Measurements from ENCODE around the gene SIL1. TPM values are rescaled to one million over a fixed set of nuclear protein-coding genes. Genes with fewer than 3 reads are reported as not detected.
"Not testable (repeated sequence)": the region's sequence is repeated elsewhere in the genome, so short reads cannot be mapped to it uniquely, and the experiment has no call there.

Gene SIL1
- total RNA-seq, 1 donor from 2014 or later, result 43.4 TPM

DNA sequence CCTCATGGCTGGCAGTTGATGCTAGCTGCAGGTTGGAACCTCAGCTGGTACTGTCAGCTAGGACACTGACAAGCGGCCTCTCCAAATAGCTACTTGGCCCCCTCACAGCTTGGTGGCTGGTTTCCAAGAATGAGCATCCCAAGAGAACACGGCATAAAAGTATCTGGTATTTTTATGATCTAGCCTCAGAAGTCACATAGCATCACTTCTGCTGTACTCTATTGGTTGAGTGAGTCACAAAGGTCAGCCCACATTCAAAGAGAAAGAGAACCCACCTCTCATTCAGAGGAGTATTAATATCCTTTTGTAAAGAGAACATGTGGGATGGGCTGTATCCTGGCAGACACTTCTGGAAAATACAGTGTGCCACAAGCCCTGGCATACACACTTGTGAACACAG lies 6.0 kb upstream of the SIL1 start:
- no peak for DNase-seq (ENCODE audit: low read depth in 2 of 2)

- no peak for DNase-seq (ENCODE audit: low read depth in 2 of 2)
Observed at GRCh38 chr5:139199321-139199720, 1.2 kb upstream of the SIL1 start.

- DNase-seq (ENCODE audit: low read depth in 2 of 2), result no peak
Observed at GRCh38 chr5:139196296-139196956, 1.7 kb downstream of the SIL1 start.

GRCh38 chr5:139194486-139194885 lies 3.7 kb downstream of the SIL1 start:
- no peak for DNase-seq (ENCODE audit: low read depth in 2 of 2)

- DNase-seq (ENCODE audit: low read depth in 2 of 2), result peak in 1 of 2 donors; percentile 7
Observed at GRCh38 chr5:139193928-139194327, 4.2 kb downstream of the SIL1 start.

GRCh38 chr5:139192906-139193305 lies 5.3 kb downstream of the SIL1 start:
- not testable (repeated sequence) for DNase-seq (ENCODE audit: low read depth in 2 of 2)

GRCh38 chr5:139191954-139192353 lies 6.2 kb downstream of the SIL1 start:
- DNase-seq (ENCODE audit: low read depth in 2 of 2), result not testable (repeated sequence)

DNA sequence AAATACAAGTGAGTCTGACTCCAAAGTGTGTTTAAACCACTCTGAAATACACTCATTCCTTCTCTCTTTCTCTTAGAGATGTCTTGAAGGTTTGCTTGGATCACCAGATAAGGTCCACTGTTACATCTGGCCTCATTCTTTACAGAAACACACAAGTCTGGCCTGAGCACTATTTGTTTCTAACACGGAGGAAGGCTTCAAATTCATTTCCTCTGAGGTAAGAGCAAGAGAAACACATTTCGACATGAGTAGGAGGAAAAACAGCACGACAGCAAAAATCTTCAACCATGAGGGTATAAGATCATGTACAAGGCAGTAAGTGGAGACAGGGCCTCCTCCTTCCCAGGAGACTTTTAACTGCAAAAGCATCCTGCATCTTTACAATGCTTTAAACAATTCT lies 8.0 kb downstream of the SIL1 start:
- peak in 1 of 2 donors; percentile 20 for DNase-seq (ENCODE audit: low read depth in 2 of 2)

DNA sequence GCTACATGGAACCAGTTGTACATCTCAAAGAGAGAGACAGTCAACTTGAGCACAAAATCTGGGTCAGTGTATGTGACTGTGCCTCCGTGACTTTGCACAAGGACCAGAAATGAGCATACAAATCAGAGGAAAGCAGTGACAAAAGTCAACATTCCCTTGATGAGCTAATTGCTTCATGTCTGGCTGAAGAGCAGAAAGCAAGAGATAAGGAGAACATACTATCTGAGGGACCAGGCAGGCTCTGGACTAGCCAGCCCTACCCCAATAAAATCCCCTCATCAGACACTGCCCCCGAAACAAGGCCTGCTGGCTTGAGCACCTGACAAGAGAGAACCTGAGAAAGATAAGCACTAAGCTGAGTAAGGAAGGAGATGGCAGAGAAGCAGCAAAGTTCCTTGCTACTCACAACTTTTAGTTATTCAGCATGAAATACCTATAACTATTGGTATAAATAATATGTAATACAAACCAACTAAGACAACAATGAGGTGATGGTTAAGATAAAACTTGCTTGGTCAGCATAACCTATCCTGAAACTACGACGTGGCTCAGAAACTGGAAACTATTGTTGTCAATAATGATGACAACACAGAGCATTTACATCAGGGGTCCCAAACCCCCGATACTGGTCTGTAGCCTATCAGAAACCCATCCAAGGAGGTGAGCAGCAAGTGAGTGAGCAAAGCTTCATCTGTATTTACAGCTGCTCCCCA lies 9.5 kb downstream of the SIL1 start:
- DNase-seq (ENCODE audit: low read depth in 2 of 2), result no peak

- DNase-seq (ENCODE audit: low read depth in 2 of 2), result no peak
Observed at GRCh38 chr5:139186752-139187326, 11.3 kb downstream of the SIL1 start.

DNA sequence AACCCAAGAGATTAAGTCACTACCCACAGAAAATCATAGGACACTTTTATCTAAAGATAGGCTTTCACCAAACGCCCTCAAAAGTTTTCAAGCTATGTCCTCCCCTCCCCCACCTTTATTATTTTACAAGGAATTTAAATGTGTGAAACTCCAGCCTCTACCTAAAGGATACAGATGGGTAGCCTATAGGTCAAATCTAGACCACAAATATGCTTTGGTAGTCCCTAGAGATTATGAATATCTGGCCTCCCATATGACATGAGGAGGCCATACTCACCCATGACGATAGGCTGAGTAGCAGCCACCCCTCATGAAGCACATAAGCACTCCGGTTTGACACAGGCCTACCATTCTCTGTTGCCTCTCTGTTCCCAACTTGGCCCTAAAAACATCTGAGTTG lies 11.9 kb downstream of the SIL1 start:
- no peak for DNase-seq (ENCODE audit: low read depth in 2 of 2)

DNA sequence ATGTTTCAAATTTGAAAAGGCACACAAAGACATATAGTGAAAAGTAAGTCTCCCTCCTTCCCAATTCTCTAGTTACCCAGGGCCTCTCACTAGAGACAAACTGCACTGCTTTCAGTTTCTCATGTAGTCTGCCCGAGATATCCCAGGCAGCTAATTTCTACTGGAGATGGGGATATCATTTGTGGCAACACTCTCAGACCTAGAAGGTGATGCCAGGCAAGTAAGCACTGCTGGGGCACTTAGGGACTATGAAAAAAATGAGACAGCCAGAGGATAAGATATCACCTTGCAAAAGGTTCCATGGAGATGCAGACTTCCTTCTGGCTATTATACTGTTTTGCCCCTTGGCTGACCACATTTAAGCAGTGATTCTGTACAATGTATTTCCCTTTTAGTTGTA lies 12.6 kb downstream of the SIL1 start:
- no peak for DNase-seq (ENCODE audit: low read depth in 2 of 2)

DNA sequence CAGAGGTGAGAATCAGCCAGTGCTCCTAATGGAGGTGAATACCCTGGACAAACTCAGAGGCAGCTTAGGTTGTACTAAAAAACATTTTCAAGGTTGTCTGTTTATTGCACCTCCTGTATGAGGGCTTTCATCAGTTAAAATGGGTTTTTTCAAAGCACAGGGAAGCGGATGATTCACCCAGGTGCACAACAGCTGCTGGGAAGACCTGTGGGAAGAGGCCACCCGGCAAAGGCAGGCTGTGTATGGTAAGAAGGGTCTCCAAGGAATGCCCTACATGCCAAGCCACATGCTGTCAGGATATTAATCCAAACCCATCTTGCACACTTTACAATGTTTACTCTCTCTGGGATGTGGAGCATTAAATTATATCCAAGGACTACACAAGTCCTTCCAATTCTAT lies 14.7 kb downstream of the SIL1 start:
- no peak for DNase-seq (ENCODE audit: low read depth in 2 of 2)

- DNase-seq (ENCODE audit: low read depth in 2 of 2), result no peak
Observed at GRCh38 chr5:139182528-139183296, 15.5 kb downstream of the SIL1 start.

DNA sequence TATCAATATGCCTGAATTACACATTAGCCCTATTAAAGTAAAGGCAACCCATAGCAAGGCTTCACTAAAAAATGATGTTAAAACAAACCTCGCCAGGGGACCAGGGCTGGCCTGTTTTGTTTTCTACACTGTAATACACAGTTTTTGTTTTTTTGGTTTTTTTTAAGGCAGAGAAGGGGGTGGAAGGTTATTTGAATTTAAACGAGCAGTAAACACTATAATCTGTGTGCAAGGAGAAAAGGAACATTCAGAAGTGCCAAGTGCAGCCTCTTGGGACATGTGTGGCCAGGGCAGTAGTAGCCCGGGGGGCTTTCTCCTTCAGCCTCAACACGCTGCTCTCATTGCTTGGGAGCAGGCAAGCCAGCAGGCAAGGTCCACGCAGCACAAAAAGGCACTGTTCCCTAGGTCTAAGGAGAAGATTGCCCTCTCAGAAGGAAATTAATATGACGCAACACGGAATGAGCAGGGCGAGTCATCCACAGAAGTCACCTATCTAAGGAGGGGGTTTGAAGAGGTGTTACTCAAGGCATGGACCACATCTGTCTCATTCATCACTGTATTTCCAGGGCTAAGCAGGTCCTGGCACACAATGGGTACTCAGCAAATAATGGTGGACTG lies 16.2 kb downstream of the SIL1 start:
- peak in 1 of 2 donors; percentile 7 for DNase-seq (ENCODE audit: low read depth in 2 of 2)

DNA sequence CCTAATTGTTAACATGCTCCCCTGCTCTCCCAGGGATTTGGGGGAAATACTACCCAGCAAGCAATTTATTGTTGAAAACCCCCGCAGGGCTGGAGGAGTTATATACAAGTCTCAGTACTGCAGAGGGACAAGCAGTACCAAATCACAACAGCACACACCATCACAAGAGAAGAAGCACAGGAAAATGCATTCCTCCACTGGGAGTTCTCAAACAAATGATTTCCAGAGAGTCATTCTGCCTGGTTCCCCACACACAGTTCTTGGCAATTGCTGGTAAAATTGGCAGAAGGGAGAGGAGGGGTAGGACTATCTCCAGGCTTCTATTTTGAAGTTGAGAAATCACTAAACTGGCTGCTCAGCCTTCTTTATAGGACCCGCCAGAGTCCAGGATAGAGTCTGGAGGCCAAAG lies 16.8 kb downstream of the SIL1 start:
- peak in 1 of 2 donors; percentile 30 for DNase-seq (ENCODE audit: low read depth in 2 of 2)

DNA sequence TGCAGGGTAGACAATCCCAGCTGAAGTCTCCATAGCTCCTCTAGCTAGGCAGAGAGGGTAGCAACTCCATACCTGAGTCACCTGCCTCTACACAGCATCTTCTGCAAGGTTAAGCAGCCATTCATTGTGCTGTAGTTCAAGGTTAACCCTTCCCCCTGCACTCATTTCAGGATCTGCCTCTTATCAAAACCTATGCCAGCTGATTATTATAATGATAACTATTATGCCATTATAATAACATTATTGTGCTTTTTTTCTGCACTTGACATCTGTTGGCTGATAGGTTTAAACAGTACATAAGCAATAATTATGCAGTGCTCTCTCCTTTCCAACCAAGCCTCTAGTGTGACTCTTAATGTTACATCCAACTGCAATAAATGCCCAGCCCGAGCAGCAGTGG lies 17.3 kb downstream of the SIL1 start:
- no peak for DNase-seq (ENCODE audit: low read depth in 2 of 2)

- DNase-seq (ENCODE audit: low read depth in 2 of 2), result not testable (repeated sequence)
Observed at GRCh38 chr5:139179778-139180513, 18.2 kb downstream of the SIL1 start.

- peak in 1 of 2 donors; percentile 7 for DNase-seq (ENCODE audit: low read depth in 2 of 2)
Observed at GRCh38 chr5:139178935-139179334, 19.2 kb downstream of the SIL1 start.

DNA sequence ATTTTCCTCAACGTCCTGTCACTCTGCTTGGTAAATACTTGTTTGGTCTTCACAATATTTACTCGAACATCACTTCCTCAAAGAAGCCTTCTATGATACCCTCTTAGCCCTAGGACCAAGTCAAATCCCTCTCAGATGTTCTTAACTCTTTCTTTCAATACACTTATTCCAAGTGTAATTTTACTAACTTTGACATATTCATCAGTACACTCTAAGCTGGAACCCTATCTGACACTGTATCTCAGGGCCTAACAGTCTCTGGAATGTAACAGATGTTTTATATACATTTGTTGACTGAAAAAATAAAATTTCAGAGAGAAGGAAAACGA lies 19.6 kb downstream of the SIL1 start:
- DNase-seq (ENCODE audit: low read depth in 2 of 2), result no peak

All from dermis microvascular lymphatic vessel endothelial cell (primary cell).